HG03521 (cell line): ENCODE measurements around the gene TUFM.
"Not testable (repeated sequence)": the region's sequence is repeated elsewhere in the genome, so short reads cannot be mapped to it uniquely, and the experiment has no call there.

Experiments used
- ATAC-seq: cut with Tn5 transposase; IDR thresholded peaks from one replicate; pipeline ENCODE4 v1.9.1; 2021; ENCODE audit warnings: mild to moderate bottlenecking, moderate library complexity; ENCODE audit not compliant: unreplicated experiment

Gene TUFM

DNA sequence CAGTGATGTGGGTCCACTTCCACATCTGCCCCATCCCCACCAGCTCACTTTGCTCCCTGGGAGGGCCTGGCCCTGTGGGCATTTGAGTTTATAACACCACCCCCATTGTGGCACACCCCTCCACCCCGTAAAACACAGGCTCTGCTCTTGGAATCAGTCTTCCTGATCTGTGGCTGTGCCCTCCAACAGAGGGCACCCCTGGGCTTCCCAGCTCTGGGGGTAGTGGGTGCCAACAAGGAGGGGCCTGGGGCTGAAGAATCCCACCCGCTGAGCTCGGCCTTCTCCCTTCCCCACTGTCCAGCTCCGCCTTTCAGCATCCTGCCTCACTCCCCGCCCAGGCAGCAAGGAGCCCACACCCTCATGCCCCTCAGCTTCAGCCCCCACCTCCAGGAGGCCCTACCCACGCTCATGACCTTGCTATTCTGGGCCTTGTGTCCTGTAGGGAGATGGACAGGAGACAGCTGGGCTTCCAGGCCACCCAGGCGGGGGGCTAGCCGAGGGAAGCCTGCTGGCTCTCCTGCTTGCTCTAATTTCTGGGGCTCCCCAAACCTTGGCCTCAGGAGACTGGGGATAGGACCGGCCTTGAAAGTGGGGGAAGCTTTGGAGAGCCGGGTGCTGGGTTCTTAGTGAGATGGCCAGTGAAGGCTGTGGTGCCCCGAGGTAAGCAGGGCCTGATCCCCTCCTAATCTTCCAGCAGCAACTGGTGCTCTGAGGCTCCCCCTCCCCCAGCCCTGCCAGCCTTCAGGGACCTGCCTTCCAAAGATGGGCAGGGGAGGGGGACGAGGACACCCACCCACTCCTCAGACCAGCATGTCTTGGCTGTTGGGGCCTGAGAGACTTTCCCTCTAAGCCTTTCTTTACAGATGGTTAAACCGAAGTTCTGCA, 29.2 kb upstream of the TUFM start:
- ATAC-seq: no peak

DNA sequence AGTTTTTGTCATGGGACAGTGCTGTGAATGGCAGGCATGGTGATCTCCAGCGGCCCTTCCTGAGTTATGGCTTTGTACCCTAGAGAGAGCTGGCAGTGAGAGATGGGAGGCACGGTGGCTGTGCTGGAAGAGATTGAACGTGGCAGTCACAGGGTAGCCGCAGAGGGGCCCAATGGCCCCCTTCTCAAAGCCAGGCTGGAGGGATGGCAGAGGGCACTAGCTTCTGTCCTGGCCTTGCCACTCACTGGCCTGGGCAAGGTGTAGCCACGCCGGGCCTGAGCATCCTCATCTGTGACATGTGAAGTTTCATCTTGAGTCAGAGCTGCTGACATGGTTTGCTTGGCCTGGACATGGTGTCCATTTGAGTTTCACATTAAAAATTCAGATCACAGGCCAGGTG, 28.3 kb upstream of the TUFM start:
- no peak for ATAC-seq

DNA sequence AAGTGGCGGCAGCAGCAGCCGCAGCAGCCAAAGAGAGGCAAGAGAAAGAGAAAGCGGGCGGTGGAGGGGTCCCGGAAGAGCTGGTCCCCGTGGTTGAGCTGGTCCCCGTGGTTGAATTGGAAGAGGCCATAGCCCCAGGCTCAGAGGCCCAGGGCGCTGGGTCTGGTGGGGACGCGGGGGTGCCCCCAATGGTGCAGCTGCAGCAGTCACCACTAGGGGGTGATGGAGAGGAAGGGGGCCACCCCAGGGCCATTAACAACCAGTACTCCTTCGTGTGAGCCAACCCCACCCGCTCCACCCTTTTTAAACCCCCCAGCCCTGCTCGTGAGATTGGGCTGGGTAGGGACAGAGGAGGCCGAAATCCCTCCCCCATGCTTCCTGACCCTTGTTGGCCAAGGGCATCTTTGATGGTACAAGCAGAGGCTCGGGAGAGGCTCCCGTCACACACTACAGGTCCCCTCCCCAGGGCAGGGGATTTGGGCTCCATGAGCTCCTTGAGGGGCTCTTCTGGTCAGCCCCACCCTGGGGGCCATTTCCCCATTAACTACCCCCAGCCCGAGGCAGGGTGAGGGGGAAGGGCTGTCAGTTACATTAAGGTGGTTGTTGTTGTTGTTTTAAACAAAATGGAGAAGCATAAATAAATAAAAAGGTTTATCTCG, 27.5 kb upstream of the TUFM start:
- ATAC-seq: no peak

DNA sequence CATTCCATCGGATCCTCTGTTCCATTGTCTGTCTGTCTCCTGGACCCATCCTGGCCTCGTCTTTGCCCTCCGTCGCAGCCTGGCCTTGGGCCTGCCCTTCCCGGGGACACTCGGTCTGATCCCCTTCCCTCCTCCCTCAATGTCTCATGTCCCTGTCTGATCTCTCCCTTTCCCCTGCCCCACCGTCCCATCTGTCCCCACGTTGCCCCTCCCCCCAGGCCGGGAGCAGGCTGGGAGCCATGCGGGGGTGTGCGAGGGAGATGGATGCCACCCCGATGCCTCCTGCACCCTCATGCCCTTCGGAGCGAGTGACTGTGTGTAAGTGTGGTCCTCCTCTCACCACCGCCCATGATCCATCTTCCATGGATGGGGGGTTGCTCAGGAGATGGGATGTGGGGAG, 26.8 kb upstream of the TUFM start:
- ATAC-seq: no peak

DNA sequence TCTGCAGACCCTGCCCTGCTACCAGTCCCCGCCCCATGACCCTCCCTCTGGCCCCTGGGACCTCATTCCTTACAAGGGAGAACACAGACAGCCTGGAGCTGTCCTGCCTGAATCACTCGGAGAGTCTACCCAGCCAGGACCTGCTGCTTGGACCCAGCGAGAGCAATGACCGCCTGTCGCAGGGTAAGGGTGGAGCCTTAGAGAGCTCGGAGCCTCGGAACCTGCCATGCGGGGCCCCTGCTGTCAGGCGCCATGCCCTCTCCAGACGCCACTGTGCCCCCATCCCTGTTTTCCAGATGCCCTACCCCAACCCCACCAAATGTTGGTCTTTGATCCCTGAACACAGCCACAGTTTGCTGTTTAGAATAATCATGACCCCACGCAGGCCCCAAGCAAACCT, 23.1 kb upstream of the TUFM start:
- ATAC-seq: no peak

DNA sequence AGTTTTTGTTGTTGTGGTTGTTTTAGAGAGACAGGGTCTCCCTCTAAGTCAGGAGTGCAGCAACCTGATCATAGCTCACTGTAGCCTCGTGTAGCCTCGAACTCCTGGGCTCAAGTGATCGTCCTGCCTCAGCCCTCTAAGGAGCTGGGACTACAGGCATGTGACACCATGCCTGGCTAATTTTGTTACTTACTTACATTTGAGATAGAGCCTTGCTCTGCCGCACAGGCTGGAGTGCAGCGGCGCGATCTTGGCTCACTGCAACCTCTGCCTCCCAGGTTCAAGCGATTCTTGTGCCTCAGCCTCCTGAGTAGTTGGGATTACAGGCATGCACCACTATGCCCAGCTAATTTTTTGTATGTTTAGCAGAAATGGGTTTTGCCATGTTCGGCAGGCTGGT, 21.5 kb upstream of the TUFM start:
- ATAC-seq: not testable (repeated sequence)

GRCh38 chr16:28867241-28867640, 21.1 kb upstream of the TUFM start:
- ATAC-seq: no peak

DNA sequence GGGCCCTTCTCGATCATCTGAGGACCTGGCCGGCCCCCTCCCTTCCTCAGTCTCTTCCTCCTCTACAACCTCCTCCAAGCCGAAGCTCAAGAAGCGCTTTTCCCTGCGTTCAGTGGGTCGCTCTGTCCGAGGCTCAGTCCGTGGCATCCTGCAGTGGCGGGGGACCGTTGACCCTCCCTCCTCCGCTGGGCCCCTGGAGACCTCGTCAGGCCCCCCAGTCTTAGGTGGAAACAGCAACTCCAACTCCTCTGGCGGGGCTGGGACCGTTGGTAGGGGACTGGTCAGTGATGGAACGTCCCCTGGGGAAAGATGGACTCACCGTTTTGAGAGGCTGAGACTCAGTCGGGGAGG, 20.3 kb upstream of the TUFM start:
- ATAC-seq: no peak

DNA sequence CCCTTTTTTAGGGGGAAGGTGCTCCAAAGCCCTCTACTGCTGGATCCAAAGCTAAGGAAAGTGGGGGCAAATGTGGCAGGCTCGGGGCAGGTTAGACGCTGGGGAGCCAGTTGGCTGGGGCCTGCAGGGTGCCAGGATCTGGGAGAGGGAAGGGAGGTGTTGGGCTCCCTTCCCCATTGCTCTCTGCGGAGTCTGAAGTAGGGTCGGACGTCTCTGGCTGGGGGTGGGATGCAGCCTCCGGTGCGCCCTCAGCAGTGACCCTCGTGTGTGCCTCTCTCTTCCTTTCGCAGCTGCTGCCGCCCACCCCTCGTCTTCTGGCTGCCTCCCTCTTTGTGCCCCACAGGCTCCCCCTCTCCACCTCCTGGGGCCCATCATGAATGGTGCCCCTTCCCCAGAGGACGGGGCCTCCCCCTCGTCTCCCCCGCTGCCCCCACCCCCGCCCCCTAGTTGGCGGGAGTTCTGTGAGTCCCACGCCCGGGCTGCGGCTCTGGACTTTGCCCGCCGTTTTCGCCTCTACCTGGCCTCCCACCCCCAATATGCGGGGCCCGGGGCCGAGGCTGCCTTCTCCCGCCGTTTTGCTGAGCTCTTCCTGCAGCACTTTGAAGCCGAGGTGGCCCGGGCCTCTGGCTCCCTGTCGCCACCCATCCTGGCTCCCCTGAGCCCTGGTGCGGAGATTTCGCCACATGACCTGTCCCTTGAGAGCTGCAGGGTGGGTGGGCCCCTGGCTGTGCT, 19.7 kb upstream of the TUFM start:
- no peak for ATAC-seq

GRCh38 chr16:28865001-28865688, 19.0 kb upstream of the TUFM start:
- ATAC-seq: no peak

DNA sequence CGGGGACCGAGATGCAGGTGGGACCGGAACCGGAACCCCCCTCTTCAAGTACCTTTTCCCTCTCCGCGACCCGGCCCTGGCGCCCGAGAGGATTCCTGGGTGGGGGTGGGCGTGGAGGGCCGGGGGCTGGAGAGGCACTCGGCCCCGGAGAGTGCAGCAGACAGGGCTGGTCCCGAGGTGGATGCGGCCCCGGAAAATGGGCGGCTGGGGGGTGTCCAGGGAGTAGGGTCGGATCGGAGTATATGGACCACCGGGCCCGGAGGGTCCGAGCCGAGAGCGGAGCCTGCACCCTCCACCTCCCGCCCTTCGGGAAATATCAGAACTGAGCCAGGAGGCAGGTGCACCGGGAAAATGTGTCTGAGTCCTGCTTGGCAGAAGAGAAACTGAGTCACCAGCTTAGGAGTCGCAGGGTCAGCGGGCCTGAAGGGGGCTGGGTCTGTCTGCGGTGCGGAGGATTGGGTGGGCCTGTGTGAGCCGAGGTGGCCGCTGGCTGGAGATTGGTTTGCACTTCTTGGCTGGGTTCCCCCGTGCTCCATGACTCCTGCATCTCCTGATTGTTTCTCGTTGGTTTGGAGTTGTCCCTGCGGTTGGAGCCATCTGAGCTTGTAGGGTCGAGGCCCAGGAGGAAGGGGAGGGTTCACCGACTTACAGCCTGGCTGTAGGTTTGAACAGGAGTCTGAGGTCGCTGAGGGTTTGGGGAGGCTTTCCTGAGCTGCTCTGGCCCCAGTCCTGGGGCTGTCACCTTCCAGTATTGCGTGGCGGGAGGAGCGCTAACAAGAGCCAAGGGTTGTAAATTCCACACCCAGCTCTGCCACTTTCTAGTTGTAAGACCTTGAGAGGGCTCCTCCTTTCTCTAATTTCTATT, 18.0 kb upstream of the TUFM start:
- ATAC-seq: no peak

DNA sequence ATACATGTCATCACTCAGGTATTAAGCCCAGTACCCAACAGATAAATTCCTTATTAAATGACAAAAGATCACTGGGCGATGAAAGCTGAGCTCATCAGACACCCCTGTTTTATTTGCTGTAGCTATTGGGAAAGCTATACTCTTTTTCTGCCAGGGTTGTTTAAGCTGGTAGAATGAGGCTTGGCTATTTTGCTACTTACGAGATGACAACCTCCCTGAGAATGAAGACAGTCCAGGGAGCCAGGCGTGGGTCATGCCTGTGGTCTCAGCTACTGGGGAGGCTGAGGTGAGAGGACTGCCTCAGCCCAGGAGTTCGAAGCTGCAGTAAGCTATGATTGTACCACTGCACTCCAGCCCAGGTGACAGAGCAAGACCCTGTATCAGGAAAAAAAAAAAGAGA, 13.2 kb upstream of the TUFM start:
- ATAC-seq: no peak

DNA sequence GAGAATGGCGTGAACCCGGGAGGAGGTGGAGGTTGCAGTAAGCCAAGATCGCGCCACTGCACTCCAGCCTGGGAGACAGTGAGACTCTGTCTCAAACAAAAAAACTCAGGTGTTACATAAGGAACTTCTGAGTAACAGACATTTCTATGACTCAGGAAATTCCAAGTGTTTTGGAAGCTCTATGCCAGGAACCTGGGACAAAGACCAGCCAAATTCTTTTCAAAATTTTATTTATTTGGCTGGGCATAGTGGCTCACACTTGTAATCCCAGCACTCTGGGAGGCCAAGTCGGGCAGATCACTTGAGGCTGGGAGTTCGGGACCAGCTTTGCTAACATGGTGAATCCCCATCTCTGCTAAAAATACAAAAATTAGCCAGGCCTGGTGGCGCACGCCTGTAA, 12.3 kb upstream of the TUFM start:
- no peak for ATAC-seq

DNA sequence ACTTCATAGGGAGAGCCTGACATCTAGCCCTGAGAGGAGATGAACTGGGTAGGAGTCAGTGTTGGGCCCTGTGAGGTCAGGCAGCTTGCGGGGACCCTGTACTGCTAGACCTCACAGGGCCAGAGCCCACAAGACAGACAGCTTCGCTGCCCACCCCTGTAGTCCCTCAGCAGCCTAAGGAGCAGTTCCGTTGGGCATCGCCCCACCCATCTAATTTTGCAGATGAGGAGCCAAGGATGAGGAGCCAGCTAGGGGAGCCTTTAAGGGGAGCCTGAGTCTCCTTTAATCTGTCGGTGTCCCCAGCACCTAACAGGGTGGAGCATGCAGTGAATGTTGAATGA, 755 bp upstream of the TUFM start:
- ATAC-seq: no peak

DNA sequence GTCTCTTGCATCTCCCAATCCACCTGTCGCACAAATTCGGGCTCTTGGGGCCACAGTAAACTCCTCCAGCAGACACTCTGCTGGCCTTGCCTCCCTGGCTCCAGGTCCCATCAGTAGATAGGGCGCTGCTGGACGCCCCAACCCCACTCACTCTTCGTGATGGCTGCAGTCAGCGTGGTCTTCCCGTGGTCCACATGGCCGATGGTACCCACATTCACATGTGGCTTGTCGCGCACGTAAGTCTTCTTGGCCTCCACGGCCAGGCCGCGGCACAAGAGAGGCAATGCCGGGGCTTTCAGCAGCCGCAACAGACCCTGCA, 428 bp downstream of the TUFM start:
- peak; percentile 2 for ATAC-seq

GRCh38 chr16:28845293-28845692, 855 bp downstream of the TUFM start:
- no peak for ATAC-seq

GRCh38 chr16:28844226-28844885, 1.8 kb downstream of the TUFM start:
- ATAC-seq: no peak

GRCh38 chr16:28843766-28844165, 2.4 kb downstream of the TUFM start:
- ATAC-seq: no peak

DNA sequence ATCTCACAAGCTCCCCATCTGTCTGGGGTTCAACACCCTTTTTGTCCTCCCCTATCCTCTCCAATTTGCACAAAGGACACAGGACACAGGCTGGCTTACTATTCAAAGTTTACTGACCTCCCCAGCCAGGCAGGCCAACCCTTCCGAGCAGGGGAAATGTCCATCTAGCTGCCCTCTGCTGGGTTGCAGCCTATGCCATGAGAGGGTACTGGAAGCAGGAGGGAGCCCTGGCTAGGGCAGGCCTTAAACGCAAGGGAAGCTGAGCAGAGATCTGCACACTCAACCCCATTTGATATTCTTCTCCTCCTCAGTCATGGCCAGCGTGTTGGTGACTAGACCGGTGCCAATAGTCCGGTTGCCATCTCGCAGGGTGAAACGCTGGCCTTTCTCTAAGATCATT, 3.5 kb downstream of the TUFM start:
- no peak for ATAC-seq

DNA sequence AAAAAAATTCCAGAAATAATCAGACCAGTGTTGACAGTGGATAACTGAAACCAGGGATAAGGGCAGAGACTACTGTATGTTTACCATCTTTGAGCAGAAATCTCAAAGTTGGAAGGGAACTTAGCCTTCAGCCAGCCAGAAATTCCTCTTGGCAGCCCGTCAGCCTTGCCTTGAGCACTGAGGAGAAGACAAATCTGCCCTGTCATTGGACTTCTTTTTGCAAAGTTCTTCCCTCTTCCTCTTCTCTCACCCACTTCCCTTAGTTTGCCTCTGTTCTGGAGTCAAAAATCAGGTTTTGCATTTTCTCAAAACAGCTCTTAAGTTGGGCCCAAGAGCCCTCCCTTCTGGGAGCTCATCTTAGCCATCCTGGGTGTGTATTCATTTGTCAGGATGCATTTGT, 6.2 kb downstream of the TUFM start:
- ATAC-seq: no peak
